Activated T-helper 17 cell treated with anti-CD3 and anti-CD28 coated beads, Interleukin-2, amount 50 U/mL, for 72 hours (primary cell): ENCODE results near the gene DYNC1LI2. TPM values are rescaled to one million over a fixed set of nuclear protein-coding genes. Genes with fewer than 3 reads are reported as not detected.

Experiments used
- ATAC-seq: fragments of 150-1000 bp; cut with Tn5 transposase; replicated peaks from 2 replicates; pipeline ENCODE4 v1.10.0; 2021; ENCODE audit warnings: mild to moderate bottlenecking, moderate library complexity
- H3K27ac Mint-ChIP-seq: one replicate; pipeline ENCODE4 v1.8.0; 2022; ENCODE audit warnings: mixed read lengths
- H3K27me3 Mint-ChIP-seq: one replicate; pipeline ENCODE4 v1.8.0; 2022; ENCODE audit warnings: mixed read lengths
- H3K36me3 Mint-ChIP-seq: one replicate; pipeline ENCODE4 v1.8.0; 2022; ENCODE audit warnings: low read depth, mild to moderate bottlenecking, mixed read lengths
- H3K4me1 Mint-ChIP-seq: one replicate; pipeline ENCODE4 v1.8.0; 2022; ENCODE audit warnings: mixed read lengths
- H3K4me3 Mint-ChIP-seq: one replicate; pipeline ENCODE4 v1.8.0; 2022; ENCODE audit warnings: mild to moderate bottlenecking, mixed read lengths
- H3K9me3 Mint-ChIP-seq: one replicate; pipeline ENCODE4 v1.8.0; 2022; ENCODE audit warnings: mixed read lengths
- total RNA-seq, 2 donors: library from RNA; stranded (reverse); gene quantifications; one replicate each; pipeline ENCODE4 v1.2.3, GENCODE V29; 2022

Gene DYNC1LI2
- total RNA-seq, 2 donors from 2014 or later = 61.0 to 67.3 TPM

DNA sequence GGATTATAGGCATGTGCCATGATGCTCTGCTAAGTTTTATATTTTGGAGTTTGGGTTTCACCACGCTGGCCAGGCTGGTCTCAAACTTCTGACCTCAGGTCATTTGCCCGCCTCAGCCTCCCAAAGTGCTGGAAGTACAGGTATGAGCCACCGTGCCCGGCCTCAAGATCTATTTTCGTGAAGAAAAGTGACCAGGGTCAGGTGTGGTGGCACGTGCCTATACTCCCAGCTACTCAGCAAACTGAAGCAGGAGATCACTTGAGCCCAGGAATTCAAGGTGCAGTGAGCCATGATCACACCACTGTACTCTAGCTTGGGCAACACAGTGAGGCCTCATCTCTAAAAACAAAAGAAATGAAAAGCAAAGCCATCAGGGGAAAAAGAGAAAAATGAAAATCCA lies 73.6 kb downstream of the DYNC1LI2 start:
- no peaks in the 10 kb centered on the region for H3K4me1 Mint-ChIP-seq
- H3K9me3 Mint-ChIP-seq = no peaks in the 10 kb centered on the region
- no peak overlapping the region for H3K27ac Mint-ChIP-seq
- no peaks in the 10 kb centered on the region for H3K36me3 Mint-ChIP-seq
- ATAC-seq = no peak
- no peaks in the 10 kb centered on the region for H3K27me3 Mint-ChIP-seq
- H3K4me3 Mint-ChIP-seq = no peak overlapping the region

DNA sequence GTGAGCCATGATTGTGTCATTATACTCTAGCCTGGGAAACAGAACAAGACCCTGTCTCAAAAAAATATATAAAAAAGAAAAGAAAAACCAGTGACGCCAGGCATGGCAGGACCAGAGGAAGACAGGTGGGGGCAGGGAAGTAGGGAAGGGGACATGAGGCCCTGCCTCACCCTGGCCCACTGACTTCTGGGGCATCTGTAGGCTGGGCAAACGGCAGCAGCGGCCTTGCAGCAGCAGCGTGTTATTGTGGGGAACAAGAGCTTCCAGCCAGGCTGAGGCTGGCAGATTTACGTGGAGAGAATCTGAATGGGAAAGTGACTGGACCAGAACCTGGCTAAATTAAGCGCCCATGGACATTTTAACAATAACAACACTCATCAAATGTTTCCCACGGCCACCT lies 74.2 kb downstream of the DYNC1LI2 start:
- ATAC-seq = no peak
- no peak overlapping the region for H3K27ac Mint-ChIP-seq
- no peaks in the 10 kb centered on the region for H3K9me3 Mint-ChIP-seq
- no peaks in the 10 kb centered on the region for H3K4me1 Mint-ChIP-seq
- H3K4me3 Mint-ChIP-seq = no peak overlapping the region
- H3K27me3 Mint-ChIP-seq = no peaks in the 10 kb centered on the region
- no peaks in the 10 kb centered on the region for H3K36me3 Mint-ChIP-seq

GRCh38 chr16:66676599-66676998 lies 74.8 kb downstream of the DYNC1LI2 start:
- H3K4me1 Mint-ChIP-seq = no peaks in the 10 kb centered on the region
- ATAC-seq = no peak
- no peak overlapping the region for H3K4me3 Mint-ChIP-seq
- no peaks in the 10 kb centered on the region for H3K9me3 Mint-ChIP-seq
- no peaks in the 10 kb centered on the region for H3K36me3 Mint-ChIP-seq
- no peaks in the 10 kb centered on the region for H3K27me3 Mint-ChIP-seq
- H3K27ac Mint-ChIP-seq = no peak overlapping the region

GRCh38 chr16:66673691-66674090 lies 77.7 kb downstream of the DYNC1LI2 start:
- no peaks in the 10 kb centered on the region for H3K9me3 Mint-ChIP-seq
- H3K27me3 Mint-ChIP-seq = no peaks in the 10 kb centered on the region
- ATAC-seq = no peak
- no peak overlapping the region for H3K27ac Mint-ChIP-seq
- H3K4me3 Mint-ChIP-seq = no peak overlapping the region
- H3K4me1 Mint-ChIP-seq = no peaks in the 10 kb centered on the region
- no peaks in the 10 kb centered on the region for H3K36me3 Mint-ChIP-seq

Other genes with a start within 250 kb of the DYNC1LI2 start
- 1 to 10 TPM; 5.7 to 6.6 TPM for gene TK2, start 201.5 kb downstream of the DYNC1LI2 start, total RNA-seq
- 100 to 1,000 TPM; 117 to 155 TPM for gene CKLF, start 199.0 kb downstream of the DYNC1LI2 start, total RNA-seq
- 10 to 100 TPM; 15.8 to 15.9 TPM for gene CMTM1, start 185.2 kb downstream of the DYNC1LI2 start, total RNA-seq
- gene CMTM2, start 172.1 kb downstream of the DYNC1LI2 start, total RNA-seq = 1 to 10 TPM in 1 of 2 donors, under 1 TPM in 1; 0.78 to 1.3 TPM
- gene CMTM3, start 146.9 kb downstream of the DYNC1LI2 start, total RNA-seq = 10 to 100 TPM; 46.7 to 64.1 TPM
- 1 to 10 TPM; 2.0 to 3.2 TPM for gene CMTM4, start 54.9 kb downstream of the DYNC1LI2 start, total RNA-seq
- gene TERB1, start 50.0 kb upstream of the DYNC1LI2 start, total RNA-seq = under 1 TPM; 0.13 to 0.34 TPM
- 100 to 1,000 TPM in 1 of 2 donors, 10 to 100 TPM in 1; 86.7 to 110 TPM for gene NAE1, start 79.4 kb upstream of the DYNC1LI2 start, total RNA-seq
- not detected for gene CA7, start 92.8 kb upstream of the DYNC1LI2 start, total RNA-seq
- 10 to 100 TPM; 33.5 to 76.6 TPM for gene PDP2, start 128.9 kb upstream of the DYNC1LI2 start, total RNA-seq
- gene CDH16, start 167.3 kb upstream of the DYNC1LI2 start, total RNA-seq = not detected
- gene RRAD, start 173.9 kb upstream of the DYNC1LI2 start, total RNA-seq = 1 to 10 TPM; 2.1 to 6.5 TPM
- gene CIAO2B, start 182.8 kb upstream of the DYNC1LI2 start, total RNA-seq = 100 to 1,000 TPM; 153 to 167 TPM
- 10 to 100 TPM; 31.2 to 31.5 TPM for gene CES2, start 183.9 kb upstream of the DYNC1LI2 start, total RNA-seq
- 1 to 10 TPM; 2.6 to 4.2 TPM for gene CES3, start 209.7 kb upstream of the DYNC1LI2 start, total RNA-seq
- gene CES4A, start 237.0 kb upstream of the DYNC1LI2 start, total RNA-seq = 10 to 100 TPM; 18.3 to 43.5 TPM